ENCODE results near the gene GRIK4.

DNA sequence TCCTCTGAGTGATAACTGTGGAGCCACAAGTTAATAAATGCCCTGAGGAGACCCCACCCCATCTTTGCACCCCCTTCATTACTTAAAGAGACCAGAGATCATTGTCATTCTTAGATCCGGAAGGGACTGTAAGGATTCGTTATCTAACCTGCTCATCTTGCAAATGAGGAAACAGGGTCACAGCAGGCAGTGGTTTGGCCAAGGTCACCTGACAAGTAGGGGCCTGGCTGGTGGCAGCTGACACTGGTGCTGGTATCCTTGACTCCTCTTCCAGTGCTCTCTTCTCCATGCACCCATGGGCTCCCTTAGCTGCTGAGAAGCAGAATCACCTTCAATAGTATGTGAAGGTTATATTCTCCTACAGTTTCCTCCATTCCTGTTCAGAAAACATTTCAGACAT is 151.6 kb downstream of the GRIK4 start:
- TF ChIP-seq, protein P1, sequence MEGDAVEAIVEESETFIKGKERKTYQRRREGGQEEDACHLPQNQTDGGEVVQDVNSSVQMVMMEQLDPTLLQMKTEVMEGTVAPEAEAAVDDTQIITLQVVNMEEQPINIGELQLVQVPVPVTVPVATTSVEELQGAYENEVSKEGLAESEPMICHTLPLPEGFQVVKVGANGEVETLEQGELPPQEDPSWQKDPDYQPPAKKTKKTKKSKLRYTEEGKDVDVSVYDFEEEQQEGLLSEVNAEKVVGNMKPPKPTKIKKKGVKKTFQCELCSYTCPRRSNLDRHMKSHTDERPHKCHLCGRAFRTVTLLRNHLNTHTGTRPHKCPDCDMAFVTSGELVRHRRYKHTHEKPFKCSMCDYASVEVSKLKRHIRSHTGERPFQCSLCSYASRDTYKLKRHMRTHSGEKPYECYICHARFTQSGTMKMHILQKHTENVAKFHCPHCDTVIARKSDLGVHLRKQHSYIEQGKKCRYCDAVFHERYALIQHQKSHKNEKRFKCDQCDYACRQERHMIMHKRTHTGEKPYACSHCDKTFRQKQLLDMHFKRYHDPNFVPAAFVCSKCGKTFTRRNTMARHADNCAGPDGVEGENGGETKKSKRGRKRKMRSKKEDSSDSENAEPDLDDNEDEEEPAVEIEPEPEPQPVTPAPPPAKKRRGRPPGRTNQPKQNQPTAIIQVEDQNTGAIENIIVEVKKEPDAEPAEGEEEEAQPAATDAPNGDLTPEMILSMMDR (IDR thresholded peaks at IDR 0.05) = no peak
- TF ChIP-seq POLR2A (IDR thresholded peaks at IDR 0.05) = no peak
